ENCODE measurements around the gene ATG4A. TPM values are rescaled to one million over a fixed set of nuclear protein-coding genes. Genes with fewer than 3 reads are reported as not detected.

ATG4A gene
- 8.3 and 8.4 TPM in 2 replicates for total RNA-seq

GRCh38 chrX:108091264-108091877 is at the start of gene ATG4A, which contains the start of gene PSMD10:
Gene ATG4A (plus strand): TSS chrX:108091778. CDS start chrX:108091827, 49 bp downstream.
Gene PSMD10 (minus strand): TSS chrX:108091542. CDS start chrX:108091520, 22 bp downstream.

GRCh38 chrX:108044554-108045256 is 46.9 kb upstream of the ATG4A start, which contains the start of gene VSIG1:
Gene VSIG1 (plus strand): TSS chrX:108045065. CDS start chrX:108045131, 66 bp downstream.

Other genes starting within 250 kb of the ATG4A start
- not detected in 2 replicates for gene TEX13B, start 109.4 kb upstream of the ATG4A start, total RNA-seq
- gene VSIG1, start 46.7 kb upstream of the ATG4A start, total RNA-seq, result not detected in 2 replicates
- 61.3 and 68.9 TPM in 2 replicates for gene PSMD10, start 236 bp upstream of the ATG4A start, total RNA-seq